Hematopoietic multipotent progenitor cell (in vitro differentiated cells): ENCODE results near the gene TSHR. TPM values are rescaled to one million over a fixed set of nuclear protein-coding genes. Genes with fewer than 3 reads are reported as not detected.
"Not testable (repeated sequence)": the region's sequence is repeated elsewhere in the genome, so short reads cannot be mapped to it uniquely, and the experiment has no call there.

Experiments
- DNase-seq, 3 donors: peaks; one replicate each; pipeline ENCODE4 v3.0.0-alpha.2; 2011 to 2015; ENCODE audit warnings: low read depth in 2 of 3, low spot score in 2 of 3
- total RNA-seq: library from RNA; depleted of rRNA; stranded (reverse); fragments of >200 nt; gene quantifications from one replicate; pipeline ENCODE4 v1.2.3, GENCODE V29; 2012

TSHR gene
- total RNA-seq, 1 donor, result not detected

GRCh38 chr14:80988735-80989429 lies 33.5 kb downstream of the TSHR start:
- no peak for DNase-seq

- DNase-seq, result no peak
Measured at GRCh38 chr14:80992580-80992979, 37.2 kb downstream of the TSHR start.

- peak; percentile 11 to 78 (median 52) for DNase-seq
Measured at GRCh38 chr14:80996049-80996901, 40.9 kb downstream of the TSHR start.

- no peak for DNase-seq
Measured at GRCh38 chr14:81001447-81001846, 46.0 kb downstream of the TSHR start.

- no peak for DNase-seq
Measured at GRCh38 chr14:81004575-81004974, 49.2 kb downstream of the TSHR start.

GRCh38 chr14:81005540-81006228 lies 50.3 kb downstream of the TSHR start:
- DNase-seq, result no peak

- DNase-seq, result no peak
Measured at GRCh38 chr14:81006266-81006665, 50.8 kb downstream of the TSHR start.

GRCh38 chr14:81007131-81007530 lies 51.7 kb downstream of the TSHR start:
- no peak for DNase-seq

GRCh38 chr14:81009346-81009745 lies 53.9 kb downstream of the TSHR start:
- DNase-seq, result peak in 1 of 3 donors; percentile 17

GRCh38 chr14:81018251-81018650 lies 62.8 kb downstream of the TSHR start:
- peak in 1 of 3 donors; percentile 42 for DNase-seq

- no peak for DNase-seq
Measured at GRCh38 chr14:81018684-81019083, 63.3 kb downstream of the TSHR start.

GRCh38 chr14:81019113-81019512 lies 63.7 kb downstream of the TSHR start:
- DNase-seq, result not testable (repeated sequence)

GRCh38 chr14:81023095-81023710 lies 67.8 kb downstream of the TSHR start:
- DNase-seq, result peak in 1 of 3 donors; percentile 4

- no peak for DNase-seq
Measured at GRCh38 chr14:81028461-81028860, 73.0 kb downstream of the TSHR start.

- DNase-seq, result no peak
Measured at GRCh38 chr14:81031488-81031887, 76.1 kb downstream of the TSHR start.

- peak in 1 of 3 donors; percentile 31 for DNase-seq
Measured at GRCh38 chr14:81033698-81034240, 78.3 kb downstream of the TSHR start.

GRCh38 chr14:81042438-81042837 lies 87.0 kb downstream of the TSHR start:
- no peak for DNase-seq

- DNase-seq, result no peak
Measured at GRCh38 chr14:81051547-81051946, 96.1 kb downstream of the TSHR start.

GRCh38 chr14:81054057-81054456 lies 98.6 kb downstream of the TSHR start:
- DNase-seq, result not testable (repeated sequence)

- DNase-seq, result no peak
Measured at GRCh38 chr14:81055971-81056370, 100.5 kb downstream of the TSHR start.

GRCh38 chr14:81062380-81062779 lies 107.0 kb downstream of the TSHR start:
- no peak for DNase-seq
